ENCODE measurements around the gene WNT3. TPM values are rescaled to one million over a fixed set of nuclear protein-coding genes. Genes with fewer than 3 reads are reported as not detected.

The WNT3 gene
- total and polyA plus RNA-seq, 2 of the 8 experiments (the other 6 are each of a cell fraction or from before 2014, with no cell fraction given) = 0.56 to 2.0 TPM

DNA sequence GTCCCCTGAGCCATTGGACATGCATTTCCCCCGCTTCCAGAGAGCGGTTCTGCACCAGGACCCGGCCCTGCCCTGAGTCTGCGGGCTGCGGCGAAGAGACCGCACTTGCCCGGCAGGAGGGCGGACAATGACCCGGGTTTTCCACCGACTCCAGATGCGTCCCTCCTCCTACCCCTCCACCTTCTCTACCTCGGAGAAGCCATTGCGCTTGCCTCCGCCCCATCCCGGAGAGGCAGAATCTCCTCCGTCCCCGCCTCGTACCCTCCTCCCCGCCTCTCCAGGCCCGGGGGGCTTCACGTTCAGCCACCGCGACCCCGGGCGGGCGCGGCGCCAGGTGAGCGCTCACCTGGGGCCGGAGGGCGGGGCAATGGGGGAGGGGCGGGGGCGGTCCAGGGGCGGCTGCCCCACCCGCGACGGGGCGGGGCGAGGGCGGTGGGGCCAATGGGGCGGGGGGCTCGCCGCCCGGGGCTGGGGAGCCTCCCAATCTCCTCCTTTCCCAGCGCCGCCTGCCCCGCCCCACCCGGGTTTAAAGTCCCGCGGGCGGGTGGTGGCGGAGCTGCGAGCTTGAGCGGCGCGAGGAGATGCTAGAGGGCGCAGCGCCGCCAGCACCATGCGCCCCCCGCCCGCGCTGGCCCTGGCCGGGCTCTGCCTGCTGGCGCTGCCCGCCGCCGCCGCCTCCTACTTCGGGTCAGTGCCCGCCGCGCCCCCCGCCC, 32.7 kb upstream of the WNT3 start, which contains the start of gene WNT9B (continued):
- TF ChIP-seq E2F6 (IDR thresholded peaks at IDR 0.05) = no peak
- TF ChIP-seq CTBP2 (IDR thresholded peaks at IDR 0.05; ENCODE audit: borderline replicate concordance, insufficient read depth, insufficient read length, low read length) = no peak
- no peak for TF ChIP-seq SAP30 (IDR thresholded peaks at IDR 0.05; ENCODE audit: insufficient read depth, insufficient replicate concordance, low read length)
- TF ChIP-seq SP2 (IDR thresholded peaks at IDR 0.05; ENCODE audit: low read length) = no peak
- no peak for TF ChIP-seq TEAD4 (IDR thresholded peaks at IDR 0.05; ENCODE audit: low read depth, low read length)
- no peak for TF ChIP-seq MAFK (IDR thresholded peaks at IDR 0.05; ENCODE audit: low read depth, low read length)
- TF ChIP-seq SP1 (IDR thresholded peaks at IDR 0.05; ENCODE audit: low read depth, low read length) = no peak
- TF ChIP-seq CHD1 (IDR thresholded peaks at IDR 0.05; ENCODE audit: low read depth, low read length) = no peak
- no peak for TF ChIP-seq TAF7 (optimal IDR thresholded peaks at IDR 0.05; ENCODE audit: borderline replicate concordance, low read depth, low read length)
- no peak for TF ChIP-seq HDAC2 (IDR thresholded peaks at IDR 0.05; ENCODE audit: borderline replicate concordance in 1 of 2, low read depth in 2 of 2, low read length in 2 of 2)
- TF ChIP-seq TAF1 (IDR thresholded peaks at IDR 0.05; ENCODE audit: low read depth, low read length) = no peak
- TF ChIP-seq SIRT6 (IDR thresholded peaks at IDR 0.05; ENCODE audit: low read length) = no peak
- no peak for TF ChIP-seq EGR1 (IDR thresholded peaks at IDR 0.05; ENCODE audit: borderline replicate concordance, low read depth, low read length)
- no peak for TF ChIP-seq ZNF274 (IDR thresholded peaks at IDR 0.05; ENCODE audit: borderline replicate concordance, extremely low read depth, low read length)
- TF ChIP-seq JUN (IDR thresholded peaks at IDR 0.05; ENCODE audit: low read depth, low read length) = no peak
- TF ChIP-seq ATF2 (IDR thresholded peaks at IDR 0.05; ENCODE audit: low read length) = no peak
- peak; percentile 38; the same call in 1 of the 2 replicates for TF ChIP-seq BACH1 (IDR thresholded peaks at IDR 0.05; ENCODE audit: low read length)
- TF ChIP-seq SRF (IDR thresholded peaks at IDR 0.05; ENCODE audit: low read depth, low read length) = no peak
- TF ChIP-seq ASH2L (IDR thresholded peaks at IDR 0.05; ENCODE audit: low read length) = no peak
- TF ChIP-seq CHD2 (IDR thresholded peaks at IDR 0.05; ENCODE audit: low read length) = no peak
- TF ChIP-seq CBX8 (IDR thresholded peaks at IDR 0.05; ENCODE audit: borderline replicate concordance, low read depth, low read length) = no peak
- no peak for TF ChIP-seq KDM5A (IDR thresholded peaks at IDR 0.05; ENCODE audit: low read length)
- no peak for TF ChIP-seq RFX5 (IDR thresholded peaks at IDR 0.05; ENCODE audit: borderline replicate concordance, low read depth, low read length)

Data from H1 (cell line).